ENCODE data around the gene SMYD3.

SMYD3 gene

GRCh38 chr1:246139745-246140182, 367.3 kb downstream of the SMYD3 start:
- DNase-seq = no peak

DNA sequence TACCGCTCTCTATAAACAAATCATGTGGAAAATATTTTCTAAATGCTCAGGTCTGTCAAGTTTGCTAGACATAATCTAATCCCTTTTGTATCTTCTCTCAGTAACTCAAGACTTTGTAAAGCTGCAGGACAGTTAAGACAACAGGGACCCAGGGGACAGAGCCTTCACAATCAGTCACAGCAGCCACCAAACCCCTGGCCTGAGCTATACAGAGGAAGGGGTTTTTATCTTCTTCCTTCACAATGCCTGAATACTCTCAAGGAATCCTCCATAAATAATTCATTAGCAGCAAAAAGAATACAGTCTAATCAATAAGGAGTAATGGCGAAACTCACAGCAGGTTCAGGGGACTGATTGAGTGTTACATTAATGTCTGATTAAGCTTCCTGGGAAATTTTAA, 368.3 kb downstream of the SMYD3 start:
- no peak for DNase-seq

- DNase-seq = no peak
Measured at GRCh38 chr1:246136477-246136876, 370.6 kb downstream of the SMYD3 start.

DNA sequence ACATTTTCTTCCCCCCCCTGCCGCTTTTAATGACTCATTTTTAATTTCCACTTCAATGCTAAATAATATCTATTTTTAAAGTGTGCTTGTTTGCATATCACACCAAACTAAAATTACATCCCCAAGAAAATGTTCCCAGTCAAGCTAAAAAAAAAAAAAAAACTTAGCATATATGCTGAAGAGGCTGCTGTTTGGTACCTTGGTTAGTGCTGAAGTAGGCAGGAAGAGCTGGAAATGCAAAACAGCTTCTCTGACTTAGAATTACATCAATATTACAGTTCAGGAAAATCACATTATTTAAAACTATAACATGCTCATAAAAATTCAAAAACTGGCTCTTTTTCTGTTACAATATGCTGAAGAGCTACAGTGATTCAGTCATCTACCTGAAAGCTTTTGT, 372.3 kb downstream of the SMYD3 start:
- no peak for DNase-seq

DNA sequence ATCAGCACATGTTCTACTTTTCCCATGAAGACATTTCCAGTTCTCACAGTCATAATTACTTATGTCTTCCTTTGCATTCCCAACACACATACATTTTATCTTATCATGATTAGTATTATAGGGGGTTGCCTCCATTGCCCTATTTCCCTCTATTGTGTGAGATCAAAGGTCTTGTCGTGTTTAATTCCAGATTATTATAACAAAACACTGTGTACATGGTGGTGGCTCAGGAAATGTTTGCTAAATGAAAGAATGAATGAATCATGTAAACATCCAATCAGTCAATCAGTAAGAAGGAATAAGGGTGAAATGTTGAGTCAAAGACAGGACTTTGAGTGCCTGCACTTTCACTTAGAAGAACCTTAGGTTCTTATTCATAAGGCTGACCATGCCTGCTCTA, 376.0 kb downstream of the SMYD3 start:
- DNase-seq = no peak

DNA sequence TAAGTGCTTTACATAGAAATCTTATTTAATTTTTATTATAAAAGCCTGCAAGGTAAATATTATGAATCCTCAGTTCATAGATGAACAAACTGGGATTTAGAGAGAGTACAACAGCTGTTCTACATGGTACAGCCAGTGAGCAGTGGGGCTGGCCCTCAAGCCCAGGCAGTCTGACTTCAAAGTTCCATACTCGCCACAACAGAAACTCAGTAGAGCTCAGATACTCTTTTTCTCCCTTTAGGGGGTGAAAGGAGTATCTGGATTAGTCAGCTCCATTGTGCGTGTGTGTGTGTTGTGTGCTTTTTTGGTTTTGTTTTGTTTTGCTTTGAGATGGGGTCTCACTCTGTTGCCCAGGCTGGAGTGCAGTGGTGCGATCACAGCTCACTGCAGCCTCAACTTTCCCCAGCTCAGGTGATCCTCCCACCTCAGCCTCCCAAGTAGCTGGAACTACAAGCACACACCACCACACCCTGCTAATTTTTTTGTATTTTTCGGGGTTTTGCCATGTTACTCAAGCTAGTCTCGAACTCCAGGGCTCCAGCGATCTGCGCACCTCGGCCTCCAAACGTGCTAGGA, 378.5 kb downstream of the SMYD3 start:
- DNase-seq = no peak

GRCh38 chr1:246126580-246126979, 380.5 kb downstream of the SMYD3 start:
- DNase-seq = no peak

GRCh38 chr1:246122071-246122470, 385.0 kb downstream of the SMYD3 start:
- no peak for DNase-seq

- DNase-seq = no peak
Measured at GRCh38 chr1:246121533-246121932, 385.5 kb downstream of the SMYD3 start.

- DNase-seq = peak in 1 of 2 donors; percentile 76
Measured at GRCh38 chr1:246117066-246117791, 389.9 kb downstream of the SMYD3 start.

DNA sequence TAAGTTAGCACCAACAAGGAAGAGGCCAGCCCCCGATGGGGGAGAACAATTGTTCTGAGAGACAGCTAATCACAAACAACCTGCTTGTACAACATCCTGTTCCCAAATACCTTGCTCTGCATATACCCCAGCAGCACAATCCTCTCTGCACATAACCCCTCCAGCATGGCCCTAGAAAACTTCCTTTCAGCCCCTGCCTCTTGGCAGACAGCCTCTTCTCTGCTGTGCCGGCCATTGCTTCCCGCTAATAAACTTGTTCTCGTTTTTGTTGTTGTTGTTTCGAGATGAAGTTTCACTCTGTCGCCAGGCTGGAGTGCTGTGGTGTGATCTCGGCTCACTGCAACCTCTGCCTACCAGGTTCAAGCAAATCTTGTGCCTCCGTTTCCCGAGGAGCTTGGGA, 392.7 kb downstream of the SMYD3 start:
- DNase-seq = no peak

DNA sequence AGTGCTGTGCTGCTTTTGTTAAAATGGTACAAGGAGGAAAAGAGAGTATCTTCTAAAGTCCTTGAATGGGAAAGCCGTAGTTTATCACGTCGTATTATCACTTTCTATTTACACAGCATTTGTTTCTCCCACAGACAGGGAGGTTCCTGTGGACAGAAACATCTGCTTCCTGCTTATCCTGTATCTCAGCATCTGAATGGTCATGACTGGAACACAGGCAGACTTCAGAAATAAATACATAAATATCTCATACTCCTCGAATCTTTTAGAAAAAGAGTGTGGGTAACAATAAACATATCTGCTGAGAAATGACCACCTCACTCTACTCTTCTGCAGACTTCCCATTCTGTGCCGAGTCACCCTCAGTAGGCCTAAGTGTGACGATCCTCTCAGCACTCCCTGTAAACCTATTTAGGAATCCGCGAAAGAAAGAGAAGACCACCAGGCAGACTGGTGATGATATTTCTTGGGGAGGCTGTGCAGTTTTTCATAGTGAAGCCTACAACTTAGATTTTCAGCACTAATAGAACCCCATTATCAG, 393.5 kb downstream of the SMYD3 start:
- DNase-seq = peak in 1 of 2 donors; percentile 95

GRCh38 chr1:246111570-246111969, 395.5 kb downstream of the SMYD3 start:
- no peak for DNase-seq

- DNase-seq = no peak
Measured at GRCh38 chr1:246110343-246111219, 396.5 kb downstream of the SMYD3 start.

DNA sequence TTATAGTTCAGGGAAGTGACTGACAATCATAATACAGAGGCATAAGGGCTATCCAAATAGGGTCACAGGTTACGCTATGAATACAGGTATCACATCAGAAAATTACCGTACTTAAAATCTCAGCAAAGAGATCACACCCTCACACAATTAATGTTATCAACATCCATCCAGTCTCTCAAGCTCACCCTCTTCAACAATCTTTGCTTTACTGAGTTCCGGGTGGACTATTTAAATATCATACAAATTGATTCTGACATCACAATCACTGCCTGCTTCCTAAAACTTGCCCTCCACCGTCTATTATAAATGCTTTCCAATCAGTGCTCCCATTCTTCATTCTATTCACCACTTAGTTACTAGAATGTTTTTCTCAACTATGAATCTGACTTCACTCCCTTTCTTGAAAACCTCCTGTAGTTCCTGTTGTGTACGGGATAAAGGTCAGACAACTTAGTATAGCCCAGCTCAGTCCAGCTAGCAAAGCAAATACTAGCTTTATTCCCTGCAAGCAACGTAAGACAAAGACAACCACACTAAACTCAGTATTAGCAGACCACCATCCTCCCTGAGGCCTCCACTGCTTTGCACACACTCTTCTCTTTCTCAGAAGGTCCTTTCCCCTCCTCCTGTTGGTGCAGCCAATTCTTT, 398.7 kb downstream of the SMYD3 start:
- DNase-seq = no peak

DNA sequence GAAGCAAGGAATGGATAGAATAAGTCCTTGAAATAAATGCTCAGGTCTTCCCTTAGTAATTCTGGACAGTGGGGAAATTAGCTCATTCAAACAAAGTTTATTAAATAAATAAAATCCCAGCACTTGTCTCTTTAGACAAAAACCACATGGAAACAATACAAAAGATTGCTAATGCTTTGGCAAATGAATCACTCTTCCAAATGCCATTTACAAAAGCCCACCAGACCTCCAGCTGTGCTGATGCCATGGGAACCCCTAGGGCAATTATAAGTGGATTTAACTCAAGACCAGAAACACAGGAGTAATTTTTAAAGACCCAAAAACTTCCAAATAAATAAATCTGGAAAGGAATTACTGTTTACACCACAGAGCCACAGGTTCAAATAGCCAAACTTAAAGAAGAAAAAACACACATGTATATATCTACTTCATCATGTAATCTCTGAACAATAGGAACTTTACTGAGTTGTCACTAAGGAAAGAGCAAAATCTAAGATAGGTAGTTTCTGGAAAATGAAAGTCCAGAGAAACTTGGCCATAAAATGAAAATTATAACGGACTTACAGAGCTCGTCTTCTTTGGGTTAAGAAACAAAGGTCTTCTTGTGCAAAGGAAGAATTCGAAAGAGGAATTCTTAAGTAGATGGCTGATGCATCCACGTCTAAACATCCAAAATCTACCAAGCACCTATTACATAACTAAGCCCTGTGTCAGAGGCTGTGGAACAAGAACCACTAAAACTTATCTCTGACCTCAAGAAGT, 399.4 kb downstream of the SMYD3 start:
- no peak for DNase-seq

DNA sequence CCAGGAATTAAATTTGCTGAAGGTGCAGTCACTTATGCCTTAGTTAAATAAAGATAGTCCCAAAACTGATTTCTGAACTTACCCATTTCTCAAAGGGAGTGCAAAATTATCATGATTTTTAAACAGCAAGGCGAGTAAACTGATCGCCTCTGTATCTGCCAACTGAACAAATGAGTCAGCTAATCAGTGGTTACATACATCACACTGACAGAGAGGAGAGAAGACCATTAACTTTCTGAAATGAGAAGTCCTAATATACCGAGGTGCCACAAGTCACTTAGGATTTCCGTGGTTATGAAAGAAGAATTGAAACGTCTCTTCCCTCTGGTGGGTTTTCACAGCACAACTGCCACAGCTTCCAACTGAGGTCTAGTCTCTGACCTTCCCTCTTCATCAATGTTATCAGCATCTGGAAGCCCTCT, 400.7 kb downstream of the SMYD3 start:
- DNase-seq = peak in 1 of 2 donors; percentile 77

DNA sequence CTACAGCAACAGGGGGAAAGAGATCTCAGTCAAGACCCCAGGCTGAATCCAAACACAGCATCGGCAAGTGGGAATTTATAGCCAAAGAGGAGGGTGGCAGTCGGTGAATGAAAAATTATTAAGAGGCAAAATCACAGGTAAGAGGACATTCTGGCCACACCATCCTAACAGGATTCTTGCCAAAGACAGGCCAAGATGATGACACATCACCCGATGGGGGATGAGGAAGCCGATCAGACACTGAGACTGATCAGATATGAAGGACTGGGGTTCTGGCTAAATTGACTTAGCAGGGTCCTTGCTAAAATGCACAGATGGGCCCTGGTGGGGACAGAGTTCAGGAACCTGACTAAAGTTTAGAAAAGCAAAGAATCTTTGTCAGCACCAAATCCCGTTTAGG, 402.2 kb downstream of the SMYD3 start:
- no peak for DNase-seq

DNA sequence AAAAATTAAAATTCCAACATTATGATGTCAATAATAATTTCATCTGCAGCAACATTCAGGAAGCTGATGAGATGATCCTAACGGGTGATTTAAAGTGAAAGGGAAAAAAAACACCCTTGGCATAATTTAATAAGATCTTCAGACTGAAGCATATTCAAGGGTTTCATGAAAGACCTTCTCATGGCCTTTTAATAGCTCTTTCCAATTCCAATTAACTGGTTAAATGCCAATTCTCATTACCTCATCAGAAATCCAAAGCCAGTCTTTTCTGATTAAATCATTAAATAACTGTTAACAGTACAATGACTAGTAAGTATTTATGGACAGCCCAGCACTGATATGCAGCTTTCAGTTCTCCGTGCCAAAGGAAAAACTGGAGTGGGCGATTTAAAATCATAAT, 407.5 kb downstream of the SMYD3 start:
- DNase-seq = no peak

DNA sequence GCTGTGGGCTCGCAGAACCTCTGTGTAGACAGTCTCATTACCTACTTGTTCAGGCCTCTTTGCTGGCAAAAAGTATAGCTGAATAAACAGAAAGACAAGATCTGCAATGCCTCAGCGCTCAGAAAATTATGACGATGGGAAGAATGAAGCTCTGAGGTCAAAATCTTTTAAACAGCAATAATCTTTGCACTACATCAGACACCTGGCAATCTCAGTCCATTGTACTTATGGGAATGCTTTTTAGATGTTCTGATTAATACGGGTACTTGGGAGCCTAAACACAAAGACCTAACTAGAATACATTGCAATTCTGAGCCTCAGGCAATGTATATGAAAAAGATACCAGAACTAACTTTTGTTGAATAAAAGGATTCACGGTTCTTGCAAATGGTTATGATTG, 410.7 kb downstream of the SMYD3 start:
- no peak for DNase-seq

DNA sequence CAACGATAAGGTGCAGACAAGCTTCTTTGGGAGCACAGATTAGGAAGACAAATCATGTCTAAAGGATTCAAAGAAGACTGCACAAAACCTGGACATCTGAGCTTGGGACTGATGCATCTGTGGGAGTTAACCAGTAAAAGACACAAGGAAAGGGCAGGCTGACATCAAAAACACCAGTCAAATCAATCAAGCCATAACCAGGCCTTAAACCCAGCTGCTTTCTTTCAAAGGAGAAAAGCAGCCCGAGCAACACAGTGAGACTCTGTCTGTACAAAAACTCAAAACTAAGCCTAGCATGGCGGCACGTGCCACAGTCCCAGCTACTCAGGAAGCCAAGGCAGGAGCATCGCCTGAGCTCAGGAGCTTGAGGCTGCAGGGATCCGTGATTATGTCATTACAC, 411.6 kb downstream of the SMYD3 start:
- no peak for DNase-seq

GRCh38 chr1:246093230-246093629, 413.8 kb downstream of the SMYD3 start:
- DNase-seq = no peak
